Lower leg skin (tissue), 3 donors: ENCODE data around the gene FNIP2.

Source experiments
- POLR2A ChIP-seq, 2 donors: fragments of 450-650 bp; IDR thresholded peaks; one replicate each; pipeline ENCODE4 v1.6.1; 2016 to 2017; ENCODE audit warnings: antibody characterized with exemption in 2 of 2, mild to moderate bottlenecking in 1 of 2, moderate library complexity in 1 of 2
- TF ChIP-seq, protein P1 (sequence below), 3 donors: fragments of 450-650 bp; IDR thresholded peaks; one replicate each; pipeline ENCODE4 v1.5.1; 2016; ENCODE audit warnings: antibody characterized with exemption in 3 of 3, mild to moderate bottlenecking in 3 of 3, moderate library complexity in 2 of 3

DNA sequence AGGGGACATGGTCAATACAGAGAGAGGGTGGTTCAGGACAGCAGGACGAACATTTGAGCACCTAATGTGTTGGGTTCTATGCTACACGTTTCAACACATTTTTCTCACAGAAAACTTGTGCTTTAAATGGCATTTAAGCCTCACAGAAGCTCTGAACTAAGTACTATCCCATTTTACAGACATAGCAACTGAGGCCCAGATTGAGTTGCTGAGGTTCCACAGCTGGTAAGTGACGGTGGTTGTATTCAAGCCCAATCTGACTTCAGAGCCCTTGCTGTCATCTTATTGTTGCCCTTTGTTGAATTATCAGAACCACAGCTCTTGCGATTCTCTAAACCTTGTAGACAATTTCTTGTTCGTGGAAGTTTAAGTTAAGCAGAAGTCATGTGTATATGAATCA lies 116.7 kb downstream of the FNIP2 start:
- TF ChIP-seq, protein P1, sequence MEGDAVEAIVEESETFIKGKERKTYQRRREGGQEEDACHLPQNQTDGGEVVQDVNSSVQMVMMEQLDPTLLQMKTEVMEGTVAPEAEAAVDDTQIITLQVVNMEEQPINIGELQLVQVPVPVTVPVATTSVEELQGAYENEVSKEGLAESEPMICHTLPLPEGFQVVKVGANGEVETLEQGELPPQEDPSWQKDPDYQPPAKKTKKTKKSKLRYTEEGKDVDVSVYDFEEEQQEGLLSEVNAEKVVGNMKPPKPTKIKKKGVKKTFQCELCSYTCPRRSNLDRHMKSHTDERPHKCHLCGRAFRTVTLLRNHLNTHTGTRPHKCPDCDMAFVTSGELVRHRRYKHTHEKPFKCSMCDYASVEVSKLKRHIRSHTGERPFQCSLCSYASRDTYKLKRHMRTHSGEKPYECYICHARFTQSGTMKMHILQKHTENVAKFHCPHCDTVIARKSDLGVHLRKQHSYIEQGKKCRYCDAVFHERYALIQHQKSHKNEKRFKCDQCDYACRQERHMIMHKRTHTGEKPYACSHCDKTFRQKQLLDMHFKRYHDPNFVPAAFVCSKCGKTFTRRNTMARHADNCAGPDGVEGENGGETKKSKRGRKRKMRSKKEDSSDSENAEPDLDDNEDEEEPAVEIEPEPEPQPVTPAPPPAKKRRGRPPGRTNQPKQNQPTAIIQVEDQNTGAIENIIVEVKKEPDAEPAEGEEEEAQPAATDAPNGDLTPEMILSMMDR (IDR thresholded peaks at IDR 0.05) = no peak
- TF ChIP-seq POLR2A (IDR thresholded peaks at IDR 0.05) = no peak
